K562 (cell line): ENCODE measurements around the gene PPM1M.

ENCODE experiments used
- CAMTA2 ChIP-seq: fragments of 250-450 bp; sonication (Bioruptor Pico); conservative IDR thresholded peaks from 2 replicates; pipeline ENCODE4 v1.5.1; 2022
- NFXL1 ChIP-seq: fragments of 450-650 bp; formaldehyde crosslinking; IDR thresholded peaks from 2 replicates; pipeline ENCODE4 v1.4.0; 2021; ENCODE audit warnings: mild to moderate bottlenecking

GRCh38 chr3:52286777-52287110, 41.2 kb downstream of the PPM1M start:
- TF ChIP-seq CAMTA2 (CRISPR knock-in tag) (no peak), NFXL1 (CRISPR knock-in tag) (no peak)
